Measurements from ENCODE around the gene BOLL. TPM values are rescaled to one million over a fixed set of nuclear protein-coding genes. Genes with fewer than 3 reads are reported as not detected.

BOLL gene
- total RNA-seq, 1 donor from 2014 or later, result not detected

- TF ChIP-seq, protein P1, sequence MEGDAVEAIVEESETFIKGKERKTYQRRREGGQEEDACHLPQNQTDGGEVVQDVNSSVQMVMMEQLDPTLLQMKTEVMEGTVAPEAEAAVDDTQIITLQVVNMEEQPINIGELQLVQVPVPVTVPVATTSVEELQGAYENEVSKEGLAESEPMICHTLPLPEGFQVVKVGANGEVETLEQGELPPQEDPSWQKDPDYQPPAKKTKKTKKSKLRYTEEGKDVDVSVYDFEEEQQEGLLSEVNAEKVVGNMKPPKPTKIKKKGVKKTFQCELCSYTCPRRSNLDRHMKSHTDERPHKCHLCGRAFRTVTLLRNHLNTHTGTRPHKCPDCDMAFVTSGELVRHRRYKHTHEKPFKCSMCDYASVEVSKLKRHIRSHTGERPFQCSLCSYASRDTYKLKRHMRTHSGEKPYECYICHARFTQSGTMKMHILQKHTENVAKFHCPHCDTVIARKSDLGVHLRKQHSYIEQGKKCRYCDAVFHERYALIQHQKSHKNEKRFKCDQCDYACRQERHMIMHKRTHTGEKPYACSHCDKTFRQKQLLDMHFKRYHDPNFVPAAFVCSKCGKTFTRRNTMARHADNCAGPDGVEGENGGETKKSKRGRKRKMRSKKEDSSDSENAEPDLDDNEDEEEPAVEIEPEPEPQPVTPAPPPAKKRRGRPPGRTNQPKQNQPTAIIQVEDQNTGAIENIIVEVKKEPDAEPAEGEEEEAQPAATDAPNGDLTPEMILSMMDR (conservative IDR thresholded peaks at IDR 0.05), result no peak
- Mint-ChIP-seq H3K27ac (no peak overlapping the region), H3K4me1 (ENCODE audit: unreplicated experiment) (peaks cover 18% of the 10 kb centered on the region), H3K9me3 (no peaks in the 10 kb centered on the region), H3K36me3 (no peaks in the 10 kb centered on the region), H3K27me3 (peaks cover 44% of the 10 kb centered on the region), H3K4me3 (no peak overlapping the region)
- DNase-seq (ENCODE audit: extremely low spot score, unreplicated experiment), result no peak
These were observed 15.9 kb upstream of the BOLL start for GRCh38 chr2:197801033-197801432.

DNA sequence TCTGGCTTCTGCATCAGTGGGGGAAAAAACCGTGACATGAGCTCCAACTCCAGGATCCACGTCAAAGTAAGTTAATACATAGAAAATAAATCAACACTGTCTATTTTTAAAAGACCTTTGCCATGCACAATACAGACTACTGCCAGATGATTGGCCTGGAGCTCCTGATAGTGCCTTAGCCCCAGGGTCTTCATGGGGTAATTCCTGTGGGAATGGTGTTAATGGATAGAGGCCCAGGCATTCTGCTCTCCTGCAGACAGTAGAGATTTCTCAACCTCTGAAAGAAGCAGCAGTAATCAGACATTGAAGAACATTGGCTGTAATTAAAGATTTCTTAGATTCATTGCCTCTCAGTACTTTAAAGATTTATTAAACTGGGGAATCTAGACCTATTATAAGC, 15.0 kb upstream of the BOLL start:
- Mint-ChIP-seq H3K27me3 (peaks cover 35% of the 10 kb centered on the region), H3K4me1 (ENCODE audit: unreplicated experiment) (peaks cover 11% of the 10 kb centered on the region), H3K36me3 (no peaks in the 10 kb centered on the region), H3K9me3 (no peaks in the 10 kb centered on the region), H3K27ac (no peak overlapping the region), H3K4me3 (no peak overlapping the region)
- TF ChIP-seq, protein P1 (conservative IDR thresholded peaks at IDR 0.05), result no peak
- DNase-seq (ENCODE audit: extremely low spot score, unreplicated experiment), result no peak

DNA sequence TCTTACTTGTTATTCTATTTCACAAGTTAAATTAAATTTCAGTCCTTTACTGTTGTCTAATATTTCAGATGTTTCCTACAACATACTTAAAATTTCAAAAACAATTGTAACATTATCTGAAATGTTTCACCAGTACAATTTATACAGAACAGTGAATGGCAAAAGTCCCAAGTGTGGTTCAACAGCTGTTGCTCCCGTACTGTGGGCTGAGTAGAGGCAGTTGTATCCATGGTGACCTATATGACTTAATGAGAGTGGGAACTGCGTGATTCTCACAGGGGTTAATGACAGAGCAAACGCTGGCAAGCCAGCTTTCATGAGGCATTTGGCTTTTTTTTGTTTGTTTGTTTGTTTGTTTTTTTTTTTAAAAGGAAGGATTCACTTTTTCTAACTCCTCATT, 13.9 kb upstream of the BOLL start:
- TF ChIP-seq, protein P1 (conservative IDR thresholded peaks at IDR 0.05), result no peak
- Mint-ChIP-seq H3K27me3 (peaks cover 37% of the 10 kb centered on the region), H3K27ac (no peak overlapping the region), H3K4me1 (ENCODE audit: unreplicated experiment) (peaks cover 8% of the 10 kb centered on the region), H3K9me3 (no peaks in the 10 kb centered on the region), H3K4me3 (no peak overlapping the region), H3K36me3 (no peaks in the 10 kb centered on the region)
- DNase-seq (ENCODE audit: extremely low spot score, unreplicated experiment), result no peak

DNA sequence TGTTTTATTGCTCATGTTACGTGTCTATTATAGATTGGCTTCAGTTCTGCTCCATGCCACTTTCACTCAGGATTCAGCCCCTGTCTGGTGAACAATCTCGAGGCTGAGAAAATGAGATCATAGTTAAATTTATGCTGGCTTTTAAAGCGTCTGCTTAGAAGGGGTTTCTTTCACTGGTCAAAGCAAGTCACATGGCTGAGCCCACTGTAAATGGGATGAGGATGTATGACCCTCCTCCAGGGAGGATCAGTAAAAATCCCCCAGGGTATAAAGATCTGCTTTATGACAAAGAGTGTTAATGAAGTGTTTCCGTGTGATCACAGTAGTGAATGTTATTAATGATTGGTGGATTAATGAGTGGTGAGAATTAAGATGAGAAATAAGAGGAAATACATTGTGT, 13.1 kb upstream of the BOLL start:
- Mint-ChIP-seq H3K27ac (no peak overlapping the region), H3K27me3 (peaks cover 37% of the 10 kb centered on the region), H3K36me3 (no peaks in the 10 kb centered on the region), H3K4me1 (ENCODE audit: unreplicated experiment) (peaks cover 4% of the 10 kb centered on the region), H3K9me3 (no peaks in the 10 kb centered on the region), H3K4me3 (no peak overlapping the region)
- DNase-seq (ENCODE audit: extremely low spot score, unreplicated experiment), result no peak
- TF ChIP-seq, protein P1 (conservative IDR thresholded peaks at IDR 0.05), result no peak

DNA sequence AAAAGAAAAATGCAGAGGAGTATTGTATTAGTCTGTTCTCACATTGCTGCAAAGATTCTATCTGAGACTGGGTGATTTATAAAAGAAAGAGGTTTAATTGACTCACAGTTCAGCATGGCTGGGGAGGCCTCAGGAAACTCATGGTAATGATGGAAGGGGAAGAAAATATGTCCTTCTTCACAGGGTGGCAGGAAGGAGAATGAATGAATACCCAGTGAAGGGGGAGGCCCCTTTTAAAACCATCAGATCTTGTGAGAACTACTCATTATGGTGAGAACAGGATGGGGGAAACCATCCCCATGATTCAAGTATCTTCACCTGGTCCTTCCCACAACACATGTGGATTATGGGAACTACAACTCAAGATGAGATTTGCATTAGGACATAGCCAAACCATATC, 10.2 kb upstream of the BOLL start:
- H3K36me3 Mint-ChIP-seq, result no peaks in the 10 kb centered on the region
- no peaks in the 10 kb centered on the region for H3K9me3 Mint-ChIP-seq
- TF ChIP-seq, protein P1 (conservative IDR thresholded peaks at IDR 0.05), result no peak
- DNase-seq (ENCODE audit: extremely low spot score, unreplicated experiment), result no peak
- no peak overlapping the region for H3K4me3 Mint-ChIP-seq
- peaks cover 4% of the 10 kb centered on the region for H3K4me1 Mint-ChIP-seq (ENCODE audit: unreplicated experiment)
- no peak overlapping the region for H3K27ac Mint-ChIP-seq
- H3K27me3 Mint-ChIP-seq, result peaks cover 36% of the 10 kb centered on the region

GRCh38 chr2:197793456-197793855, 8.3 kb upstream of the BOLL start:
- H3K27me3 Mint-ChIP-seq, result peaks cover 46% of the 10 kb centered on the region
- H3K4me1 Mint-ChIP-seq (ENCODE audit: unreplicated experiment), result peaks cover 4% of the 10 kb centered on the region
- DNase-seq (ENCODE audit: extremely low spot score, unreplicated experiment), result no peak
- H3K27ac Mint-ChIP-seq, result no peak overlapping the region
- no peaks in the 10 kb centered on the region for H3K9me3 Mint-ChIP-seq
- no peaks in the 10 kb centered on the region for H3K36me3 Mint-ChIP-seq
- H3K4me3 Mint-ChIP-seq, result no peak overlapping the region
- TF ChIP-seq, protein P1 (conservative IDR thresholded peaks at IDR 0.05), result no peak

Measured in type B pancreatic cell (in vitro differentiated cells).